Choroid plexus epithelial cell (primary cell): ENCODE measurements around the gene ZNF423.

Experiments used
- DNase-seq: peaks from one replicate; pipeline ENCODE4 v3.0.0-alpha.2; 2010; ENCODE audit warnings: low read depth
- H3K4me3 ChIP-seq: 2 replicates; pipeline ENCODE4 v1.5.1; 2011; ENCODE audit warnings: low read depth, mild to moderate bottlenecking, control low read depth, low read length, moderate library complexity
- TF ChIP-seq, protein P1 (sequence below): conservative IDR thresholded peaks from 2 replicates; pipeline ENCODE4 v1.5.1; 2011; ENCODE audit warnings: low read depth, mild to moderate bottlenecking, control low read depth, inconsistent platforms, low read length, moderate library complexity

Gene ZNF423

DNA sequence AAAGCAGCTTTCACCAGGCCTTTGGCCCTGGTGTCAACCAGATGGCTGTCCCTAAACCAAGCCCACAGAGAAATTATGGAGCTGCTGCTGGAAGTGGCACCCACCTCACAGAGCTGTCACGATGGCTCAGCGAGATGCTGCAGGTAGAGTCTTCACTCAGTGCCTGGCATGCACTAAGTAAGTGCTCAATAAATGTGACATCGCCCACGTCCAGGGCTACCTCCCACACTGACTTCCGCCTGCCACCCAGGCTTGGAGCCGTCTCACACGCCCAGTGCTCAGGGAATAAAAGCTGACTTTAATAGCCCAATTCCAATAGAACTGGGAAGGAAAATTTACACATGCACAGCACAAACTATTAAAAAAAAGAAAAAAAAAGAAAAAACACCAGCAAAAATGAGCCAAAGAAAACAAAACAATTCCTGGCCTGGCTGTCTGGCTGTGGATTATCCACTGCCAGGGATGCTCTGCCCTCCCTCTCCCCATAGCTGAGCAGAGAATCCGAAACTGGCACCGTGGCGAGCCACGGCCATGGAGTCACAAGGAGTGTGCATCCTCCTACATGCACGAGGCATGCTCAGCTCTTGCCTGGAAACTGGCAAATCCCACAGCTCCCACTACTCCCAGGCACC, 68.9 kb downstream of the ZNF423 start:
- H3K4me3 ChIP-seq, result no peak overlapping the region
- no peak for DNase-seq
- TF ChIP-seq, protein P1, sequence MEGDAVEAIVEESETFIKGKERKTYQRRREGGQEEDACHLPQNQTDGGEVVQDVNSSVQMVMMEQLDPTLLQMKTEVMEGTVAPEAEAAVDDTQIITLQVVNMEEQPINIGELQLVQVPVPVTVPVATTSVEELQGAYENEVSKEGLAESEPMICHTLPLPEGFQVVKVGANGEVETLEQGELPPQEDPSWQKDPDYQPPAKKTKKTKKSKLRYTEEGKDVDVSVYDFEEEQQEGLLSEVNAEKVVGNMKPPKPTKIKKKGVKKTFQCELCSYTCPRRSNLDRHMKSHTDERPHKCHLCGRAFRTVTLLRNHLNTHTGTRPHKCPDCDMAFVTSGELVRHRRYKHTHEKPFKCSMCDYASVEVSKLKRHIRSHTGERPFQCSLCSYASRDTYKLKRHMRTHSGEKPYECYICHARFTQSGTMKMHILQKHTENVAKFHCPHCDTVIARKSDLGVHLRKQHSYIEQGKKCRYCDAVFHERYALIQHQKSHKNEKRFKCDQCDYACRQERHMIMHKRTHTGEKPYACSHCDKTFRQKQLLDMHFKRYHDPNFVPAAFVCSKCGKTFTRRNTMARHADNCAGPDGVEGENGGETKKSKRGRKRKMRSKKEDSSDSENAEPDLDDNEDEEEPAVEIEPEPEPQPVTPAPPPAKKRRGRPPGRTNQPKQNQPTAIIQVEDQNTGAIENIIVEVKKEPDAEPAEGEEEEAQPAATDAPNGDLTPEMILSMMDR, result no peak

DNA sequence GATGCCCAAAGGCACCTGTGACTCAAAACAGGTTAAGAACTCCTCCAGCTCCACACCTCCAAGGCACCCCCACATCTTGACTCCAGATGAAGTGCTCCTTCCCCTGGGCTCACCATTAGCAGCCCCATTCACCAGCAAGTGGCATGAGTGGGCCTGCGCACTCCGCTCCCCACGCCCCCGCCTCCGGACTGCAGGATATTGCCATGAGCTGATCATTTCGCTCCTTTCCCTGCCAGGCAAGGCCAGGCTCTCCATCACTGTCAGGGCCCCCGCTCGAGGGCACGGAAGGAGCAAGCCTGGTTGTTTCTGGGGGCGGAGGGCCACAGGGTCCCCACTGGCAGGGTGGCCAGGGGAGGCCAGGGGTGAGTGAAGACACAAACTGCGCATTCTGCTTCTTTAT, 69.9 kb downstream of the ZNF423 start:
- DNase-seq, result no peak
- TF ChIP-seq, protein P1, result no peak
- no peak overlapping the region for H3K4me3 ChIP-seq

DNA sequence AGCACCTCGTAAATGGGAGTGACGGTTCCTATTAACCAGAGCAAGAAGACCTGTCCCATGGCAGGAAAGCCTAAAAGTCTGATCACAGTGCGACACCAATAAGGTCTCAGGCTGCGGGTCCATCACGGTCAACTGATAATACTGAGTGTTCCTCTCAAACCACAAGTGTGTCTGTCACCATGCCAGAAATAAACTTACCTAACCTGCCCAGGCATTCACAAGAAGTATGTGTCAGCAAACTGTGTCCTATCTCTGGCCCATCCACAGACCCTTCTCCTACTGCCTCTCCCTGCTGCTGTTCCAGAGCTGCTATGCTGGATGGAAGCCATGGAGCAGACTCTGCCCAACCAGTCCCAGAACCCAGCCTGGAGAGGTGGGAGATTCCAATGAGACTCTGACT, 73.5 kb downstream of the ZNF423 start:
- H3K4me3 ChIP-seq, result no peak overlapping the region
- TF ChIP-seq, protein P1, result no peak
- no peak for DNase-seq

DNA sequence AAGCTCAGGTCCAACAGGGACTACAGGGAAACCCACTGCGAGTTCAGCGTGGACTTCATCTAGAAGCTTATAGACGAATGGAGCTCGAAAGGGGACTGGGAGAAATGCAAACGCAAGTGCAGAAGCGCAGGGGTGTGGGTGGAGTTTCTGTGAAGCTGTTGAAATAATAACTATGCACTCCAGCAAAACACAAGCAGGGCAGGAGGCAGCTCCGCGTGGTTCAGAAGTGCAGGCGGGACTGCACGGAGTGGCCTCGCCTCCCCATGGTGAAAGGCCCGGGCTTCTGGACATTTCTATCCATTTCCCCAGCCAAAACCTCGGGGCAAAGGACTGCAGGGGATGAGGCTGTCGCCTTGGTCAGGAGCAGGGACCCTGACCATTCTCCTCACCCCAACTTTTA, 74.5 kb downstream of the ZNF423 start:
- TF ChIP-seq, protein P1, result no peak
- peak; percentile 52 for DNase-seq
- H3K4me3 ChIP-seq, result no peak overlapping the region

DNA sequence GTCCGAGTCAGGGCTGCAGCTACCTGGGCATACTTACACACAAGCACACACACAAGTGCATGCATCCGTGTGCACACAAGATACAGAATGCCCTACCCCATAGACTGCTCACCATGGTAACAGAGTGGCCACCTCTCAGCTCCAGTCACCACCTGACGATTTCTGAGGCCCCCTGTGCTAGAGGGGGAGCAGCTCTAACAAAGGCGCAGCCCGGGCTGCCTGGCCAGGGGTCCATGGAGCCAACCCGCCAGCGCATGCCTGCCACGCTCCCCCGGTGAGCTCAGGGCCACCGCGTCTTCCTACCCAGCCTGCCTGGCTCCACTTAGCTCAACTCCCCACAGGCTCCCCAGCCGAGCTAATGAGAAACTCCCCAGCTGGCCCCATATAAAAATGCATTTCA, 75.5 kb downstream of the ZNF423 start:
- no peak overlapping the region for H3K4me3 ChIP-seq
- no peak for DNase-seq
- TF ChIP-seq, protein P1, result no peak

DNA sequence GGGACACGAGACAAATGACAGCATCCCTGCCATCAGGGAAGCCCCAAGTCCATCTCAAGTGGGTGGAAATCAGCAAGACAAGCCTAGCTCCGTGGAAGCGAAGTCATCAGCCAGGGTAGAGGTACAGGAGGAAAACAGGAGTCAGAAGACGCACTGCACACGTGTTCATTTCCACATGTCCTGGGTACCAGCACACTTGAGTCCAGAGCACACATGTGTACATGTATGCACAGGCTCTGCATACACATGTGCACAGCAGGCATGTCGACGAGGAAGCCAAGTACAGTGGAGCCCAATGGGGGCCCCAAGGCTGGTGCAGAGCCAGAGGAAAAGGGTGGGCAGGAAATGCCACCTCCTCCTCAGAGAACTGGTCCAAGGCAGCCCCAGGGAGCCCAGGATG, 75.9 kb downstream of the ZNF423 start:
- no peak for DNase-seq
- TF ChIP-seq, protein P1, result no peak
- no peak overlapping the region for H3K4me3 ChIP-seq

DNA sequence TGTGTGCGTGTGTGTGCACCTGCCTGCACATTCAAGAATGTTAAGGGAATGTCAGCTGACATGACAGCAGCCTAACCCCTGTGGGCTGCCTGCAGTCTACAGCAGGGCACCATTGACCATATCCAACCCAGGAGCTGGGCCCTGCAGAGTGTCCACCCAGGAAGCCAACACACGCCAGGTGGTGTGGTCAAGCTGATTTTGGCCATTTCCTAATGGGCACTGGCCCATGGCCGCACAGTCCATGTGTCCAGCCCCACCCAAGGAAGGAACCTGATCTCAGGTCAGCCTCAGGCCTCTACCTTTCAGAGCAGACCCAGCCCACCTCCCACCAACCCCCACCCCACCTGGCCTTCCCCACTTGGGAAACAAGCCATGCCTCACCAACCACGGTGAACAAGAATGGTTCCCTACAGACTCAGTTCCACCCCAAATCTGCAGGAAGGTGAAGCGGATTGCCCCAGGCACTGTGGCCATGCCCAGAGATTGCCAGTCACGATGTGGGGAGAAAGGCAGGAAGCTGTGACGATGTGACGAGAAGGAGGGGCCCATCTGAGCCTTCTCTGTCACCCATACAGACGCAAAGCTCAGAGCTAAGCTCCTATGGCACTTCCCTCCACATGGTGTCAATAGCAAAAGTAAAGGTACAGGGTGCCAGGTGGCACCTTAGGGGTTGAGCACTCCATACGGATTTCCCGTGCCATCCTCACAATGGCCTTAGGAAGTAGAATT, 77.5 kb downstream of the ZNF423 start:
- TF ChIP-seq, protein P1, result no peak
- no peak for DNase-seq
- H3K4me3 ChIP-seq, result no peak overlapping the region
